HG02759 (cell line): ENCODE measurements around the gene DOK6.
"Not testable (repeated sequence)": the region's sequence is repeated elsewhere in the genome, so short reads cannot be mapped to it uniquely, and the experiment has no call there.

Experiments
- ATAC-seq: cut with Tn5 transposase; IDR thresholded peaks from one replicate; pipeline ENCODE4 v1.9.1; 2021; ENCODE audit warnings: mild to moderate bottlenecking, moderate library complexity; ENCODE audit not compliant: unreplicated experiment

DOK6 gene

GRCh38 chr18:69787825-69788547 is 387.3 kb downstream of the DOK6 start:
- ATAC-seq, result no peak

GRCh38 chr18:69789794-69790193 is 389.1 kb downstream of the DOK6 start:
- ATAC-seq, result no peak

- no peak for ATAC-seq
Observed at GRCh38 chr18:69790649-69791048, 390.0 kb downstream of the DOK6 start.

GRCh38 chr18:69795791-69796190 is 395.1 kb downstream of the DOK6 start:
- no peak for ATAC-seq

DNA sequence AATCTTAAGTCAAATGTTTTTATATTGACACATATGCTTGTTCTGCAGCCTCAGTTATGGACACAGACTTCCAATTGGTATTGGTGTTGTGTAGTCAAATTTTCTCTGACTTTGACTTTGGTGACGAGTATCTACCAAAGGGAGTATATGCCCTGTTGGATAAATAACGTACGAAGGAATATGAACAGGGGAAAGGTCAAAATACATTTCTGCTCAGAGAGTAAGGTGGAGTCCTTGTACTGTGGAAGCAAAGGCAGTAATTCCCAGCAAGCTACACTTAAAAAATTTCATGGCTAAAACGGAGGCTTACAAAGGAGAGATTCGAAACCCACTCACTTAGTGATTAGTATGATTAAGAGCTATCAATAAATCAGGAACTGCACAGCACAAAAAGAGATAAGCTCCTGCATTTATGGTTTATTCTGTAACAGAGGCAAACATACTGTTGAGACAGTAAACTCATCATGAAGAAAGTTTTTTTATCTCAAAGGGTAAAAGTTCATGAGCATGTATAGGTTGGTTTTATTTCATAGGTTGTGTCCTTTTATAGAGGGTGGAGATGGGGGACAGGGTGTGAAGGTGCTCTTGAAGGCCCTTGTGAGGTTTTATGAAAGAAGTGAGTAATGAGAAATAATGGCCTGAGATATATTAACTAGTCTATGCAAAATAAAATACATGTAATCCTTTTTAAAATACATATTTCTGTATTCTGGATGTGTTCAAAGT is 404.3 kb downstream of the DOK6 start:
- no peak for ATAC-seq

DNA sequence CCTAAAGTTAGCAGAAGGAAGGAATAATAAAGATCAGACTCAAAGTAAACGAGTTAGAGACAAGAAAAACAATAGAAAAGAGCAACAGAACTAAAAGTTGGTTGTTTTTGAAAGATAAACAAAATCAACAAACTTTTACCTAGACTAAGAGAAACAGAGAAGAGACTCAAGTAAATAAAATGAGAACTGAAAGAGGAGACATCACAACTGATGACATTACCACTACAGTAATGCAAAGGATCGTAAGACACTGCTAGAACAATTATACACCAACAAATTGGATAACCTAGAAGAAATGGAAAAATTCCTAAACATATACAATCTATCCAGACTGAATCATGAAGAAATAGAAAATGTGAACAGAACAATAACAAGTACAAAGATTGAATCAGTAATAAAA is 407.7 kb downstream of the DOK6 start:
- ATAC-seq, result no peak

GRCh38 chr18:69813559-69813958 is 412.9 kb downstream of the DOK6 start:
- no peak for ATAC-seq

- ATAC-seq, result no peak
Observed at GRCh38 chr18:69814861-69815385, 414.2 kb downstream of the DOK6 start.

GRCh38 chr18:69817335-69817940 is 416.8 kb downstream of the DOK6 start:
- no peak for ATAC-seq

DNA sequence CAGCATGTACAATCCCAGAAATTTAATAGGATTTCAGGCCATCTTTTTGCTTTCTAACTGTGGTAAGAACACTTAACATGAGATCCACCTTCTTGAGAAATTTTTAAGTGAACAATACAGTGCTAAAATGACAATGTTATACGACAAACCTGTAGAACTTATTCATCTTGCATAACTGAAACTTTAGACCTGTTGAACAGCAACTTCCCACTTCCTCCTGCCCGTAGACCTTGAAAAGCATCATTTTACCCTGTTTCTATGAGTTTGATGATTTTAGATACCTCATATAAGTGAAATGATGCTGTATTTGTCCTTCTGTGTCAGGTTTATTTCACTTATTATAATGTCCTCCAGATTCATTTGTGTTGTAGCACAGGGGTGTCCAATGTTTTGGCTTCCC is 418.8 kb downstream of the DOK6 start:
- no peak for ATAC-seq

- ATAC-seq, result no peak
Observed at GRCh38 chr18:69820538-69820937, 419.9 kb downstream of the DOK6 start.

DNA sequence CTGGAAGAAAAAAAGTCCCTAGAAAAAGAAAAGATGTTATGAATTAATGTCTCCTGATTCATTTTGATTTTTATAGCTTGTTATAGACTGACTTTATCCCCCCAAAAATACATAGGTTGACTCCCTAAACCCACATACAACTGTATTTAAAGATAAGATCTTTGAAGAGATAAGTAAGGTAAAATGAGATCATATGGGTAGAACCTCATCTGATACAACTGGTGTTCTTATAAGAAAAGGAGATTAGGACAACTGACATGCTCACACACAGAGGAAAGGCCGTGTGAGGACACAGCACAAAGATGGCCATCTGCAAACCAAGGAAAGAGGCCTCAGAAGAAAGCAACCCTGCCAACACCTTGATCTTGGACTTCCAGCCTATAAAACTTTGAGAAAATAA is 429.5 kb downstream of the DOK6 start:
- no peak for ATAC-seq

GRCh38 chr18:69834980-69835379 is 434.3 kb downstream of the DOK6 start:
- not testable (repeated sequence) for ATAC-seq

- ATAC-seq, result no peak
Observed at GRCh38 chr18:69838003-69838402, 437.3 kb downstream of the DOK6 start.

- ATAC-seq, result no peak
Observed at GRCh38 chr18:69838620-69839411, 438.1 kb downstream of the DOK6 start.

DNA sequence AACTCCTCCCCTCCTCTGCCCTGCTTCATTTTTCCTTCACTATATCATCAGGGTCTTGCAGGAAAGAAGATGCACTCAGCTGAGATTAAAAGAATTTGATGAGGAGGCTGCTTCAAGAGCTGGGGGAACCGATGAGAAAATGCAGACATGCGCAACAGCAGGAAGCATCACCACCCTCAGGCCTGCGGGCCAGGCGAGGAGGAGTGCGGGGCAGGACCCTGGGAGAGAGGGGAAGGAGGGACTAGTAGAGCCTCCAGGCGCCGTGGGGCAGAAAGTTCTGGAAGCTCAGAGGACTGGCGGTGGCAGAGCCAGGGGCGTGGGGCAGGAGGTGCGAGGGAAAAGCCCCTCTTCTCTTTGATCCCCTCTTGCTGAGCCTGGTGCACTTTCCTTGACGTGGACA is 438.8 kb downstream of the DOK6 start:
- no peak for ATAC-seq

- no peak for ATAC-seq
Observed at GRCh38 chr18:69840001-69840400, 439.3 kb downstream of the DOK6 start.

- no peak for ATAC-seq
Observed at GRCh38 chr18:69840445-69840844, 439.8 kb downstream of the DOK6 start.

GRCh38 chr18:69841117-69841516 is 440.4 kb downstream of the DOK6 start:
- no peak for ATAC-seq

GRCh38 chr18:69843015-69843414 is 442.3 kb downstream of the DOK6 start:
- no peak for ATAC-seq

GRCh38 chr18:69844656-69845055 is 444.0 kb downstream of the DOK6 start:
- ATAC-seq, result no peak
